ENCODE data around the gene TMEM244.

TMEM244 gene

GRCh38 chr6:129875610-129876520 is 14.8 kb upstream of the TMEM244 start:
- Histone ChIP-seq H3K27me3 (no peaks in the 10 kb centered on the region), H3K4me1 (ENCODE audit: control insufficient read depth in 1 of 2, insufficient read depth in 1 of 2, low read depth in 1 of 2, low read length in 1 of 2) (no peaks in the 10 kb centered on the region), H3K27ac (no peak overlapping the region), H3K4me3 (ENCODE audit: low read depth in 1 of 2, low read length in 1 of 2) (no peak overlapping the region), H3K36me3 (no peaks in the 10 kb centered on the region), H3K9me3 (no peaks in the 10 kb centered on the region)
- TF ChIP-seq CTCF (IDR thresholded peaks at IDR 0.05): no peak

- Histone ChIP-seq H3K9me3 (no peaks in the 10 kb centered on the region), H3K4me1 (ENCODE audit: control insufficient read depth in 1 of 2, insufficient read depth in 1 of 2, low read depth in 1 of 2, low read length in 1 of 2) (no peaks in the 10 kb centered on the region), H3K4me3 (ENCODE audit: low read depth in 1 of 2, low read length in 1 of 2) (no peak overlapping the region), H3K36me3 (no peaks in the 10 kb centered on the region), H3K27ac (no peak overlapping the region), H3K27me3 (no peaks in the 10 kb centered on the region)
- TF ChIP-seq CTCF (IDR thresholded peaks at IDR 0.05): no peak
Measured at GRCh38 chr6:129874837-129875236, 13.7 kb upstream of the TMEM244 start.

- no peaks in the 10 kb centered on the region for H3K4me1 ChIP-seq (ENCODE audit: control insufficient read depth in 1 of 2, insufficient read depth in 1 of 2, low read depth in 1 of 2, low read length in 1 of 2)
- H3K4me3 ChIP-seq (ENCODE audit: low read depth in 1 of 2, low read length in 1 of 2): no peak overlapping the region
- no peaks in the 10 kb centered on the region for H3K9me3 ChIP-seq
- no peak for TF ChIP-seq CTCF (IDR thresholded peaks at IDR 0.05)
- no peaks in the 10 kb centered on the region for H3K36me3 ChIP-seq
- H3K27me3 ChIP-seq: no peaks in the 10 kb centered on the region
- no peak overlapping the region for H3K27ac ChIP-seq
Measured at GRCh38 chr6:129872586-129872985, 11.5 kb upstream of the TMEM244 start.

- Histone ChIP-seq H3K27ac (no peak overlapping the region), H3K27me3 (no peaks in the 10 kb centered on the region), H3K36me3 (no peaks in the 10 kb centered on the region), H3K4me1 (ENCODE audit: control insufficient read depth in 1 of 2, insufficient read depth in 1 of 2, low read depth in 1 of 2, low read length in 1 of 2) (no peaks in the 10 kb centered on the region), H3K9me3 (no peaks in the 10 kb centered on the region), H3K4me3 (ENCODE audit: low read depth in 1 of 2, low read length in 1 of 2) (no peak overlapping the region)
- no peak for TF ChIP-seq CTCF (IDR thresholded peaks at IDR 0.05)
Measured at GRCh38 chr6:129871221-129871620, 10.1 kb upstream of the TMEM244 start.

- Histone ChIP-seq H3K4me1 (ENCODE audit: control insufficient read depth in 1 of 2, insufficient read depth in 1 of 2, low read depth in 1 of 2, low read length in 1 of 2) (no peaks in the 10 kb centered on the region), H3K4me3 (ENCODE audit: low read depth in 1 of 2, low read length in 1 of 2) (no peak overlapping the region), H3K9me3 (no peaks in the 10 kb centered on the region), H3K27me3 (no peaks in the 10 kb centered on the region), H3K36me3 (no peaks in the 10 kb centered on the region), H3K27ac (no peak overlapping the region)
- no peak for TF ChIP-seq CTCF (IDR thresholded peaks at IDR 0.05)
Measured at GRCh38 chr6:129867403-129867802, 6.3 kb upstream of the TMEM244 start.

Data from neutrophil (primary cell).